ENCODE measurements around the gene BGLAP. TPM values are rescaled to one million over a fixed set of nuclear protein-coding genes. Genes with fewer than 3 reads are reported as not detected.
"Not testable (repeated sequence)": the region's sequence is repeated elsewhere in the genome, so short reads cannot be mapped to it uniquely, and the experiment has no call there.

BGLAP gene
- 1.0 TPM for total RNA-seq

- no peak for DNase-seq
These were observed at the start of gene BGLAP for GRCh38 chr1:156241926-156242325. Gene BGLAP (plus strand): TSS chr1:156242184. CDS start chr1:156242232, 48 bp downstream.

DNA sequence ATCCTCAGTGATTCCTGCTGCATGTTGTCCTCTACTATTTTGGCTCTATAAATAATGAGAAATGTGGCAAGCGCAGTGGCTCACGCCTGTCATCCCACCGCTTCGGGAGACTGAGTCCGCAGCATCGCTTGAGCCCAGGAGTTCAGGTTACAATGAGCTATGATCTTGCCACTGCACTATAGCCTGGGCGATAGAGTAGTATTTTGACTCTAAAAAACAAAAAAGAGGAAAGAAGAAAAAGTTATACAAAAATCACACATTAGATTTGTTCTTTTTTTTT lies 48.8 kb upstream of the BGLAP start:
- DNase-seq, result no peak

- peak; percentile 100 for DNase-seq
These were observed 48.3 kb upstream of the BGLAP start, which contains the start of gene SLC25A44 for GRCh38 chr1:156193488-156194299. Gene SLC25A44 (plus strand): TSS chr1:156194104. CDS start chr1:156199848, 5,744 bp downstream.

- DNase-seq, result no peak
These were observed 47.7 kb upstream of the BGLAP start for GRCh38 chr1:156194300-156194652.

DNA sequence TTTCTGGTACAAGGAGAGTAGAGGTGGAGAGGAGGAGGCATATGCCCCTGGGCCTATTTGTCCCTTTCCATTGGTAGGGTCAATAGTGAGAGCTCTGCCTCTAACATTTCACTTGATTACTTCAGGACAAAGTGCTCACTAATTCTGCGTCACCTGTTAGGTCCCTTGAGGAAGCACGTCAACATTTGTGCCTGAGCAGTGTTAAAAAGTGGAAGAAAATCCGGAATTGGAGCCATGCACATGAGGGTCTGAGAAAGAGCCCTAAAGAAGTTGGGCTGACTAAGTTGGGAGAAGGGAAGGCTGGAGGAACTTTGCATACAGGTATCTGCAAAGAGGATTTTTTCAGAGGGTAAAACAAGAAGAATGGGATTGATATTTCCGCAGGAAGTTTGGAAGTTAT lies 46.1 kb upstream of the BGLAP start:
- DNase-seq, result no peak

DNA sequence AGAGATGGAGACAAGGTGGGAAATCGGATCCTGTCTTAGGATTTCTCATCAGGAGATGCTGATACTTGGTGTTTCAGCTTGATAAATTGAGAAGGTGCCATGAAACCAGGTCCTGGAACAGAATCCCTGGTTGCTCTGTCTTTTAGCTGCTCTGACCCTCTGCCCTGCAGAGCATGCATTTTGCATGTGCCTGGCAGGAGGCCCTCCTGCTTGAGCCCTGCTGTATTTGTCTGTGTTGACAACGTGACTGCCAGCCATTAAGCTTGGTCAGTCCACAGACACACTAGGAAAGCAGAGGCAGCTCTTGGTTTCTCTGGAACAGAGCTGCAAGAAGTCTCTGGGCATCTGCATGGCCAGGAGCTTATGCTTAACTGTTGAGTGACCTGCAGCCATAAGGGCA lies 45.5 kb upstream of the BGLAP start:
- no peak for DNase-seq

DNA sequence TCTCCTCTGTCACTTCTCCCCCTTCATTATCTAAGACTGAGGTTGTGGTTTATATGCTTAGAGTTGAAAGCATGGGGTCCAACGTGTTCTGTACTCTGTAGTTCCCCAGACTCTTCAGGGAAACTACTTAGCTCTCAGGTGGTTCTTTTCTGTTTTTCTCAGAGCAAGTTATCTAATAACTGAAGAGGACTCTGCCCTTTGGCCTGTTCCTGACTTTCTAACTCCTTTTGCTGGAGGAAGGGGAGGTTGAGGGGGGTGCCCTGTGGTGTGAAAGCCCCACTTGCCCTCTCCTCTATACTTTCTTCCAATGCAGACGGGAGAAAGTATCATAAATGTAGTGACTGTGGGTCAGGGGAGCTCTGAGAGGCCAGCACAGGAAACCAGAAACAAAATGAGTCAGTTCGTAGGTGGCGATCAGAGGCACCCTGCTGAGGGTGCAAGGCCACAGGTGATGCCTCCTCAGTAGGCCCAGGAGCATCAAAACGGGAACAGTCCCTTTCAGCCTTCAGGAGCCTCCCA lies 43.1 kb upstream of the BGLAP start:
- DNase-seq, result no peak

DNA sequence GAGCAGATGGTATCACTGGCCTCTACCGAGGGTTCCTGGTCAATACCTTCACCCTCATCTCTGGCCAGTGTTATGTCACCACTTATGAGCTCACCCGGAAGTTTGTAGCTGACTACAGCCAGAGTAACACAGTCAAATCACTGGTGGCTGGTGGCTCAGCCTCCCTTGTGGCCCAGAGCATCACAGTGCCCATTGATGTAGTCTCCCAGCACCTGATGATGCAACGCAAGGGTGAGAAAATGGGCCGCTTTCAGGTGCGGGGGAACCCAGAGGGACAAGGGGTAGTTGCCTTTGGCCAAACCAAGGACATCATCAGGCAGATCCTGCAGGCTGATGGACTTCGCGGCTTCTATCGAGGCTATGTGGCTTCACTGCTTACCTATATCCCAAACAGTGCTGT lies 41.9 kb upstream of the BGLAP start:
- no peak for DNase-seq

DNA sequence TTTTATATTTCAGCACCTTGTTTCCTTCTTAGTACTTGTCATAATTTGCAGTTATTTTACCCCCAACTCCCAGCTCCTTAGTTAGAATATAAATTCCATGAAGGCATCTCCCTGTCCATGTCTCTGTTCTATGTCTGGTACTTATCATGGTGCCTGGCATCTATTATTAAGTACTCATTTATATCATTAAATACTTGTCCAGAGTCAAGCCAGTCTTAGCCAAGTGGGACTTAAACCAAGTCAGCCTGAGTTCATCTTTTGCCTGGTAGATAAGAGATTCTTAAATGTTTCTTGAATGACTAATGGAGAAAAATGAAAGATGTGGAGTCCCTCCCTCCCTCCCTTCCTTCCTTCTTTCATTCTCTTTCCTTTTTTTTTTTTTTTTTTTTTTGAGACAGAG lies 38.7 kb upstream of the BGLAP start:
- no peak for DNase-seq

DNA sequence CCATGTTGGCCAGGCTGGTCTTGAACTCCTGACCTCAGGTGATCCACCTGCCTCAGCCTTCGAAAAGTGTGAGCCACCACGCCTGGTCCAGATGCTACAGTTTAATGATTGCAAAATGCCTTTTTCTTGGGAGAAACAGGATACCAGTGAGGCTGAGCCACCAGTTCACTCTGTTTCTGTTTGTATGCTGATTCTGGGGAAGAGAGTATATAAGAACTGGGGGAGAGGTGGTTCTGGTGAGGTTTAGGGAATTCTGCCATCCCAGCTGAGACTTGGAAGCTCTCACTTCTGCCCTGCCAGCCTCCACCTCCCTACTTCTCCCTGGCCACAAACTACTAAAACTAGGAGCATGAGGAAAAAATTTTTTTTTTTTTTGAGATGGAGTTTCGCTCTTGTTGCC lies 37.3 kb upstream of the BGLAP start:
- no peak for DNase-seq

GRCh38 chr1:156211243-156211642 lies 30.7 kb upstream of the BGLAP start:
- no peak for DNase-seq

- no peak for DNase-seq
These were observed 29.9 kb upstream of the BGLAP start for GRCh38 chr1:156212130-156212529.

DNA sequence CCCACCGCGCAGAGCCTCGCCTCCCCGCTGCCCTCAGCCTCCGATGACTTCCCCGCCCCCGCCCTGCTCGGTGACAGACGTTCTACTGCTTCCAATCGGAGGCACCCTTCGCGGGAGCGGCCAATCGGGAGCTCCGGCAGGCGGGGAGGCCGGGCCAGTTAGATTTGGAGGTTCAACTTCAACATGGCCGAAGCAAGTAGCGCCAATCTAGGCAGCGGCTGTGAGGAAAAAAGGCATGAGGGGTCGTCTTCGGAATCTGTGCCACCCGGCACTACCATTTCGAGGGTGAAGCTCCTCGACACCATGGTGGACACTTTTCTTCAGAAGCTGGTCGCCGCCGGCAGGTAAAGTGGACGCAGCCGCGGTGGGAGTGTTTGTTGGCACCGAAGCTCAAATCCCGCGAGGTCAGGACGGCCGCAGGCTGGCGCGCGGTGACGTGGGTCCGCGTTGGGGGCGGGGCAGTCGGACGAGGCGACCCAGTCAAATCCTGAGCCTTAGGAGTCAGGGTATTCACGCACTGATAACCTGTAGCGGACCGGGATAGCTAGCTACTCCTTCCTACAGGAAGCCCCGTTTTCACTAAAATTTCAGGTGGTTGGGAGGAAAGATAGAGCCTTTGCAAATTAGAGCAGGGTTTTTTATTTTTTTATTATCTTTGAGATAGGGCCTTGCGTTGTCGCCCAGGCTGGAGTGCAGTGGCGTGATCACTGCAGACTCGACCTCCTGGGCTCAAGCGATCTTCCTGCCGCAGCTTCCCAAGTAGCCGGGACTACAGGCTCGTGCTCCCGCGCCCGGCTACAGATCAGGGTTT lies 28.9 kb upstream of the BGLAP start, which contains the start of gene PMF1:
Gene PMF1 (plus strand): TSS at position 175 of the 811 bp plus-strand sequence. CDS start 9 bp downstream, at position 184.
- peak; percentile 98 for DNase-seq

- DNase-seq, result no peak
These were observed 28.4 kb upstream of the BGLAP start for GRCh38 chr1:156213644-156213966.

DNA sequence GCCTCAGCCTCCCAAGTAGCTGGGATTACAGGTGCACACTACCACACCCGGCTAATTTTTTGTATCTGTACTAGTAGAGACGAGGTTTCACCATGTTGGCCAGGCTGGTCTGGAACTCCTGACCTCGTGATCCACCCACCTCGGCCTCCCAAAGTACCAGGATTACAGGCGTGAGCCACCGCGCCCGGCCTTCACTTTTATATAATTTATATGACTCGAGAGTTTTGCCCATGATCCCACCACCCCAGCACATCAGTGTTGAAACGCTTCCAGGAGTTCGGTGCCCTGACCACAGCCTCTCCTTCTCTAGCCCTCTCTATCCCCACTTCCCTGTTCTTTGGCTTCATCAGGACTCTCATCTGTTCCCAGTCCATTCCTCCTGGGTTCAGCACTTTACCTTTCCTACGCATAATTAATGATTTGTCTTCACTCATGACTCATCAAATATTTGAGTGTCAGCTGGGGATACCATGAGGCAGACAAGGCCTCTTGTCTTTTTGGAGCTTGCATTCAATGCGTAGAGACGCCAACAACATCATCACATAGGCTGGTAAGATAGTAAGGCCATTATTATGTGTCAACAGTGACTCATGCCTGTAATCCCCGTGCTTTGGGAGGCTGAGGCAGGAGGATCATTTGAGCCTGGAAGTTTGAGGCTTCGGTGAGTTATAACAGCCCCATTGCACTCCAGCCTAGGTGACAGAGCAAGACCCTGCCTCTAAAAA lies 27.8 kb upstream of the BGLAP start:
- DNase-seq, result no peak

- DNase-seq, result not testable (repeated sequence)
These were observed 25.5 kb upstream of the BGLAP start for GRCh38 chr1:156216361-156217086.

DNA sequence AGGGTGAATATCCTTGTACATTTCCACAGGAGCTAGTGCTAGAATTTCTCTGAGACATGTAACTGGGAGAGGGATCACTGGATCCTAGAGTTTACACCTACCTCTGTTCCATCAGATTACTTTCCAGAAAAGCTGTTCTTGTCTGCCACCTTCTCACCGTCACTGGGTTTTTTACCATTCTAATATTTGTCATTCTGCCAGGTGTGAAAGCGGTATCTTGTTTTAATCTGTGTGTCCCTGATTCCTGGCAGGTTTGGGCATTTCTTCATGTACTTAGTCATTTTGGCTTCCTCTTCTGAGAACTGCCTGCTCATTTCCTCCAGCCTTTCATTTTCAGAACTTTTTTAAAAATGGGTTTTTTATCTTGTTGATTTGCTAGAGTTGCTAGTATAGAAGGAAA lies 24.1 kb upstream of the BGLAP start:
- no peak for DNase-seq

GRCh38 chr1:156220226-156220625 lies 21.8 kb upstream of the BGLAP start:
- DNase-seq, result no peak

DNA sequence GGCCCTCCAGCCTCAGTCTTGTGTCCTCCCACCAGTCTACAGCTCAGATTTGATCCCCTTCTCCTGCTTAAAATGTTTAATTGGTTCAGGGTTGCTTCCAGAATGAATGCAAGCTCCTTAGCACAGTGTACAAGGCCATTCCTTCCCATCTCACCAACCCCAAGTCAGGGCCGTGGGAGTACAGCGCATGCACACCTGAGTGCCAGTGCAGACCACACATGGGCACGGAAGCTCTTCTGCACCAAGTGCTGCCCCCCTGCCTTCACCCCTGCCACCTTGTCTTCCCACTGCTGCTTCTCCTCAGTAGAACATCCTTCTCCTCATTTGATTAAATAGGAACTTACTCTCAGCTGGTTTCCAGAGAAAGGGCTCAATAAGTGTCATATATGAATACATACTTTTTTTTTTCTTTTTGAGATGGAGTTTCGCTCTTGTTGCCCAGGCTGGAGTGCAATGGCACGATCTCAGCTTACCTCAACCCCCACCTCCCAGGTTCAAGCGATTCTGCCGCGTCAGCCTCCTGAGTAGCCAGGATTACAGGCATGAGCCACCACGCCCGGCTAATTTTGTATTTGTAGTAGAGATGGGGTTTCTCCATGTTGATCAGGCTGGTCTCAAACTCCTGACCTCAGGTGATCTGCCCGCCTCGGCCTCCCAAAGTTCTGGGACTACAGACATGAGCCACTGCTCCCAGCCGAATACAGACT lies 19.8 kb upstream of the BGLAP start:
- DNase-seq, result no peak

GRCh38 chr1:156225677-156226014 lies 16.3 kb upstream of the BGLAP start:
- no peak for DNase-seq

GRCh38 chr1:156226116-156226538 lies 15.9 kb upstream of the BGLAP start:
- DNase-seq, result no peak

DNA sequence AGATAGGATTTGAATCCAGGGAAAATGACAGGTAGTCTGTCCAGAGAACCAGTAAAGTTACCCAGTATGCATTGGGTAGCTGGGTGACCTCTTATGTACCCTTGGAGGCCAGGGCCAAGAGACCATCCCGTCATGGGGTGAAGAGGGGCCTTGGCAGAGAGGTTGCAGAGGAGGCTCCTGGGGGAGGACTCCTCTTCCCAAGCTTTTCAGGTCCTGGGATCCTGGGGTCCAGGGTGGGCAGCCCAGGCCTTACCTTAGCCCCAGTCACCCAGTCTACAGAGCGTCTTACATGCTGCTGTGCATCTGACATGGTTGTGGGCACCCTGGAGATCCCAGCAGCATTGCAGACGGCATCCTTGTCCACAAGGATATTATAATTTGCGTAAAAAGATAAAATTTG lies 15.2 kb upstream of the BGLAP start:
- no peak for DNase-seq
